Esophagus squamous epithelium (tissue), 5 donors: Measurements from ENCODE around the gene GXYLT2. TPM values are rescaled to one million over a fixed set of nuclear protein-coding genes. Genes with fewer than 3 reads are reported as not detected.

ENCODE experiments used
- DNase-seq: peaks from one replicate; lab custom pipeline; 2025; lab: John Stamatoyannopoulos, UW
- H3K27ac ChIP-seq, 4 donors: fragments of 200-600 bp; sonication (generic); one replicate each; pipeline ENCODE4 v1.5.1; 2016 to 2019; ENCODE audit warnings: mild to moderate bottlenecking in 1 of 4
- H3K27me3 ChIP-seq, 4 donors: fragments of 200-600 bp; sonication (generic); 1 replicate in 3 of 4; 2 replicates in 1 of 4; pipeline versions ENCODE4 v1.5.1 to v1.6.0; 2017 to 2021; ENCODE audit warnings: antibody characterized with exemption in 1 of 4
- H3K36me3 ChIP-seq, 3 donors: fragments of 200-600 bp; sonication (generic); one replicate each; pipeline ENCODE4 v1.5.1; 2016 to 2019
- H3K4me1 ChIP-seq, 3 donors: fragments of 200-600 bp; sonication (generic); one replicate each; pipeline ENCODE4 v1.5.1; 2017 to 2019
- H3K4me3 ChIP-seq, 4 donors: fragments of 200-600 bp; sonication (generic); 1 replicate in 3 of 4; 2 replicates in 1 of 4; pipeline ENCODE4 v1.5.1; 2016 to 2019; ENCODE audit warnings: mild to moderate bottlenecking in 2 of 4, moderate library complexity in 1 of 4
- H3K9me3 ChIP-seq, 3 donors: fragments of 200-600 bp; sonication (generic); one replicate each; pipeline ENCODE4 v1.5.1; 2016 to 2019
- CTCF ChIP-seq, 6 experiments: fragments of 450-650 bp in 4 of 6; fragments of 200-600 bp in 2 of 6; sonication (generic) in 2 of 6; IDR thresholded peaks; one replicate each; pipeline ENCODE4 v1.5.1; 2016 to 2019; ENCODE audit warnings: antibody characterized with exemption in 6 of 6, mild to moderate bottlenecking in 4 of 6, moderate library complexity in 4 of 6
- POLR2A ChIP-seq, 4 donors: fragments of 450-650 bp; IDR thresholded peaks; one replicate each; pipeline ENCODE4 v1.6.1; 2017; ENCODE audit warnings: antibody characterized with exemption in 4 of 4, mild to moderate bottlenecking in 4 of 4, moderate library complexity in 3 of 4
- WGBS, 2 donors: methylation state at CpG; one replicate each; pipeline ENCODE4 v1.1.5; 2018; 5-methylcytosine and 5-hydroxymethylcytosine counted together
- intact Hi-C: fragments of 100-400 bp; cut with DNase I; formaldehyde crosslinking; loops from one replicate; pipeline ENCODE4 v1.15.0; 2022
- total RNA-seq, 4 donors: library from RNA; depleted of rRNA; stranded (reverse); fragments of >200 nt; gene quantifications; one replicate each; pipeline ENCODE4 v1.1.0, GENCODE V29; 2016
- donor health status: DM: yes; HTN: yes; CAD: no.

The GXYLT2 gene
- total RNA-seq, 4 donors from 2014 or later: 2.0 to 18.1 (median 3.1) TPM; not detected in 1

- no peak overlapping the region for H3K4me3 ChIP-seq
- no peaks in the 10 kb centered on the region for H3K4me1 ChIP-seq
- no peaks in the 10 kb centered on the region for H3K9me3 ChIP-seq
- DNase-seq: no peak
- H3K27me3 ChIP-seq: no peaks in the 10 kb centered on the region
- H3K27ac ChIP-seq: no peak overlapping the region
- 91 to 93% methylated on average over 3 to 4 of the region's 4 CpGs for WGBS, 2 donors
- no peaks in the 10 kb centered on the region for H3K36me3 ChIP-seq
- intact Hi-C loops: loop anchor here (10.0 kb wide), 2 partner anchors 66 to 564 kb away; no protein-coding TSS in a partner anchor
- TF ChIP-seq CTCF (IDR thresholded peaks at IDR 0.05): no peak
- no peak for TF ChIP-seq POLR2A (IDR thresholded peaks at IDR 0.05)
Observed at GRCh38 chr3:72930754-72931153, 42.9 kb downstream of the GXYLT2 start.

GRCh38 chr3:72932416-72932815 is 44.6 kb downstream of the GXYLT2 start:
- intact Hi-C loops: loop anchor here (10.0 kb wide), 2 partner anchors 68 to 562 kb away; no protein-coding TSS in a partner anchor
- Histone ChIP-seq H3K27ac (no peak overlapping the region), H3K4me1 (no peaks in the 10 kb centered on the region), H3K9me3 (no peaks in the 10 kb centered on the region), H3K36me3 (no peaks in the 10 kb centered on the region), H3K4me3 (no peak overlapping the region), H3K27me3 (no peaks in the 10 kb centered on the region)
- no peak for DNase-seq
- TF ChIP-seq CTCF (IDR thresholded peaks at IDR 0.05): no peak
- no peak for TF ChIP-seq POLR2A (IDR thresholded peaks at IDR 0.05)

- 32 to 33% methylated on average over 5 of the region's 5 CpGs for WGBS, 2 donors
- no peaks in the 10 kb centered on the region for H3K9me3 ChIP-seq
- H3K27ac ChIP-seq: peak overlapping the region in 2 of 4 donors; percentile 23 to 48
- no peaks in the 10 kb centered on the region for H3K27me3 ChIP-seq
- peaks cover 0 to 5% (median 0%) of the 10 kb centered on the region in 3 donors for H3K4me1 ChIP-seq
- H3K4me3 ChIP-seq: no peak overlapping the region
- H3K36me3 ChIP-seq: no peaks in the 10 kb centered on the region
- DNase-seq: no peak
- intact Hi-C loops: loop anchor here (5.0 to 10.0 kb wide), 3 partner anchors 74 to 556 kb away; no protein-coding TSS in a partner anchor
- TF ChIP-seq CTCF (IDR thresholded peaks at IDR 0.05): peak in 5 of 6 experiments; percentile 56 to 74 (median 67)
- no peak for TF ChIP-seq POLR2A (IDR thresholded peaks at IDR 0.05)
Observed at GRCh38 chr3:72938471-72939265, 50.8 kb downstream of the GXYLT2 start.

- WGBS, 2 donors: 71 to 76% methylated on average over 1 of the region's 1 CpG
- DNase-seq: no peak
- H3K36me3 ChIP-seq: no peaks in the 10 kb centered on the region
- TF ChIP-seq POLR2A (IDR thresholded peaks at IDR 0.05) (no peak), CTCF (IDR thresholded peaks at IDR 0.05) (no peak)
- intact Hi-C loops: loop anchor here (10.0 kb wide), 1 partner anchor 114 kb away; no protein-coding TSS in a partner anchor
- peaks cover 0 to 5% (median 0%) of the 10 kb centered on the region in 3 donors for H3K4me1 ChIP-seq
- no peak overlapping the region for H3K4me3 ChIP-seq
- no peak overlapping the region for H3K27ac ChIP-seq
- no peaks in the 10 kb centered on the region for H3K27me3 ChIP-seq
- no peaks in the 10 kb centered on the region for H3K9me3 ChIP-seq
Observed at GRCh38 chr3:72941245-72941644, 53.4 kb downstream of the GXYLT2 start.

- no peaks in the 10 kb centered on the region for H3K36me3 ChIP-seq
- H3K4me1 ChIP-seq: peaks cover 0 to 5% (median 0%) of the 10 kb centered on the region in 3 donors
- no peak overlapping the region for H3K27ac ChIP-seq
- H3K27me3 ChIP-seq: no peaks in the 10 kb centered on the region
- intact Hi-C loops: loop anchor here (10.0 kb wide), 1 partner anchor 112 kb away; no protein-coding TSS in a partner anchor
- TF ChIP-seq POLR2A (IDR thresholded peaks at IDR 0.05): no peak
- no peak for TF ChIP-seq CTCF (IDR thresholded peaks at IDR 0.05)
- no peak overlapping the region for H3K4me3 ChIP-seq
- WGBS, 2 donors: 58 to 61% methylated on average over 5 of the region's 5 CpGs
- no peak for DNase-seq
- no peaks in the 10 kb centered on the region for H3K9me3 ChIP-seq
Observed at GRCh38 chr3:72942427-72942826, 54.6 kb downstream of the GXYLT2 start.
